Ovary (tissue), 3 donors: ENCODE data around the gene RPS26.

Experiments
- CTCF ChIP-seq, 3 donors: fragments of 450-650 bp in 2 of 3; fragments of 200-600 bp in 1 of 3; IDR thresholded peaks; one replicate each; pipeline versions ENCODE4 v1.5.1 to v1.8.0; 2016 to 2022; ENCODE audit warnings: antibody characterized with exemption in 3 of 3, mild to moderate bottlenecking in 1 of 3
- EP300 ChIP-seq: sonication (generic); formaldehyde crosslinking; IDR thresholded peaks from one replicate; pipeline ENCODE4 v1.6.1; 2017; ENCODE audit warnings: antibody characterized with exemption
- POLR2A ChIP-seq: fragments of 450-650 bp; IDR thresholded peaks from one replicate; pipeline ENCODE4 v1.6.1; 2017; ENCODE audit warnings: antibody characterized with exemption, mild to moderate bottlenecking, moderate library complexity
- donor health status: DM: no; HTN: no; CAD: no.

- TF ChIP-seq CTCF (IDR thresholded peaks at IDR 0.05) (no peak), POLR2A (no peak), EP300 (no peak)
These were observed 4.5 kb downstream of the RPS26 start for GRCh38 chr12:56046027-56046780.
